NCI-H526 treated with DMSO at 0.1 percent for 48 hours (cell line): ENCODE results near the gene SOX18.

ENCODE experiments used
- DNase-seq: peaks from one replicate; lab custom pipeline; 2025; lab: John Stamatoyannopoulos, UW

The SOX18 gene

GRCh38 chr20:64067733-64068307 lies 18.4 kb upstream of the SOX18 start:
- DNase-seq = no peak

- no peak for DNase-seq
Observed at GRCh38 chr20:64067005-64067632, 17.7 kb upstream of the SOX18 start.

GRCh38 chr20:64065974-64066343 lies 16.5 kb upstream of the SOX18 start:
- no peak for DNase-seq

- no peak for DNase-seq
Observed at GRCh38 chr20:64065062-64065973, 15.9 kb upstream of the SOX18 start.

- DNase-seq = no peak
Observed at GRCh38 chr20:64064145-64064698, 14.8 kb upstream of the SOX18 start.

GRCh38 chr20:64063389-64064144 lies 14.1 kb upstream of the SOX18 start:
- no peak for DNase-seq

- peak; percentile 93 for DNase-seq
Observed at GRCh38 chr20:64062596-64063388, 13.4 kb upstream of the SOX18 start, which contains the start of gene TCEA2. TCEA2 (plus strand) TSS chr20:64063198; CDS start chr20:64063313, 115 bp downstream.

- no peak for DNase-seq
Observed at GRCh38 chr20:64062276-64062595, 12.8 kb upstream of the SOX18 start.

- DNase-seq = no peak
Observed at GRCh38 chr20:64058536-64058935, 9.1 kb upstream of the SOX18 start.

GRCh38 chr20:64057628-64058498 lies 8.4 kb upstream of the SOX18 start:
- peak; percentile 27 for DNase-seq

GRCh38 chr20:64056889-64057627 lies 7.6 kb upstream of the SOX18 start:
- no peak for DNase-seq

- no peak for DNase-seq
Observed at GRCh38 chr20:64056639-64056888, 7.1 kb upstream of the SOX18 start.

- DNase-seq = no peak
Observed at GRCh38 chr20:64055893-64056638, 6.6 kb upstream of the SOX18 start.

- DNase-seq = no peak
Observed at GRCh38 chr20:64055396-64055892, 6.0 kb upstream of the SOX18 start.

- DNase-seq = no peak
Observed at GRCh38 chr20:64053841-64054661, 4.6 kb upstream of the SOX18 start.

GRCh38 chr20:64052987-64053840 lies 3.8 kb upstream of the SOX18 start:
- DNase-seq = no peak

- DNase-seq = no peak
Observed at GRCh38 chr20:64052326-64052722, 2.9 kb upstream of the SOX18 start.
